ENCODE data around the gene MANSC4.
A peak's percentile ranks its signal among the peaks of the same experiment; 100 is the strongest.

The MANSC4 gene

DNA sequence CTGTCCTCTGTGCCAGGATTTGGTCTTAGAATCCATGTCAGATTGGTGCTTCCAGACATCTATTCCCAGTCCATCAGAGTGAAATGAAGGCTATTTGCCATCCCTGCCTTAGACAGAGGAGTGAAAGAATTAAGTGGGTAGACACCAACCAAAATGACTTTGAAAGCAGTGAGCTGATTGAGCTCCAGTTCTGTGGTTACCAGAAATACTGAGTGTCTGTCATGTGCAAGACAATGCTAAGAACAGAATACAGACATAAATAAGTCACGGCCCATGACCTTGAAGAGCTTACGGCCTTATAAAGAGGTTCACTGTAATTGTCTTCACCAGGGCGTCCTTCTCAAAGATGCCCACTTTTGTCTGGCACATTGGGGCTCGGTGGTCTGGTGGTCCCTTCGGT, 21.6 kb upstream of the MANSC4 start:
- DNase-seq (ENCODE audit: low read depth in 1 of 2, low spot score in 1 of 2) = no peak

DNA sequence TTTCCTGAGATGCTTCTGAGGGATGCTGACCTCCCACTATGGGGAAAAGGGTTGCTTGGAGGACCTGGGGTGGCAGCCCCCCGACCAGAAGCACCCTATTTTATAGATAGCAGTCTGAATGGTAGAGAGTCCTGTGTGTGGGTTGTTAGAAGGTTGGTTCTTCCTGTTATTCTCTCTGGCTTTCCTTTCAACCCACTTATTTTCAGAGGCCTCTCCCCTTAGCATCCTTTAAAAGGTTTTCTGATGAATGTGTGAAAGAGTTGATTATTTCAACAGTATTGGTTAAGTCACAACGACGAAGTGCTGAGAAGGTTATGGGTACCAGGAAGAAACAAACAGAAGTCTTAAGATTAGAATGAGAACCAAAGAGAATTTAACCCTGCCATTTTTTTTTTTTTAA, 20.8 kb upstream of the MANSC4 start:
- DNase-seq (ENCODE audit: low read depth in 1 of 2, low spot score in 1 of 2) = no peak

DNA sequence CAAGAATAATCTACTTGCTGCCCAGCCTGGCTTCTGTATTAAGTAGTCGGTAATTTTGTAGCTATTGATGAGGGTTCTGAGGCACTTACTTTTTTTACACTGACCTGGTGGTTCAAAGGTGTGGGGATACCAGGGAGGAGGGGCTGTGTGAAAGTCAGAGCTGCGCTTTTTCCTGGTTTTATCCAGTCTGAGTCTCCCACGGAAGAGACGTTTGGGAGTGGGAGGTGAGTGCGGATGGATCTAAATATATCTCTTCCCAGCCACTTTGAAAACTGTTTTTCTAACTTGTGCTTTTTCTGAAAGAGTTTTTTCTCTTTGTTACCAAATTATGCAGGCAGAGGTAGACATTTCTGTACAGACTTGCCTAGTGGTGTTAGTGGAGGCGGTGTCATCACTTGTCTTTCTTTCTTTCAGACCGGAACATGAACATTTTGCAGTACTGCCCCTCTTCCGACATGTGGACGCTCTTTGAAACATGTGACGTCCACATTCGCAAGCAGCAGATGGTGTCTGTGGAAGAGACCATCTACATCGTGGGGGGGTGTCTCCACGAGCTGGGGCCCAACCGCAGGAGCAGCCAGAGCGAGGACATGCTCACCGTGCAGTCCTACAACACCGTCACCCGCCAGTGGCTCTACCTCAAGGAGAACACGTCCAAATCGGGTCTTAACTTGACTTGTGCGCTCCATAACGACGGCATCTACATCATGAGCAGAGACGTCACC, 17.4 kb upstream of the MANSC4 start:
- no peak for DNase-seq (ENCODE audit: low read depth in 1 of 2, low spot score in 1 of 2)

DNA sequence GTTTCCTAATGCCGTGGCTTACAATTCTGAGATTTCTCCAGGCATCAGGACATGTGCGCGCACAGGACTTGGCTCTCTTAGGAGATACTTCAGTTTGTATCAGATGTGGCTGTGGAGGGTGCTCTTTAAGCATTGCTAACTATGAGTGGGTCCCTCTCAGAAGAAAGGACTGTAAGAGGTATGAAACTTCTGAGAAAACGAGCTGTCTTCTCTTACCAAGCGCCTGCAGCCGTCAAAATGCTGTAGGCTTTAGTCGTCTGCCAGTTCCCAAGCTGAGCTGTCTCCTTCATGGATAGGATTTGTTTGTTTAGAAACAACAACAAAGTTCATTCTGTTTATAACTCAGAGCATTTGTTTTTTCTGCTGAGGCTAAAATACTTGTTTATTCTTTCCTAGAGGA, 16.1 kb upstream of the MANSC4 start:
- no peak for DNase-seq (ENCODE audit: low read depth in 1 of 2, low spot score in 1 of 2)

DNA sequence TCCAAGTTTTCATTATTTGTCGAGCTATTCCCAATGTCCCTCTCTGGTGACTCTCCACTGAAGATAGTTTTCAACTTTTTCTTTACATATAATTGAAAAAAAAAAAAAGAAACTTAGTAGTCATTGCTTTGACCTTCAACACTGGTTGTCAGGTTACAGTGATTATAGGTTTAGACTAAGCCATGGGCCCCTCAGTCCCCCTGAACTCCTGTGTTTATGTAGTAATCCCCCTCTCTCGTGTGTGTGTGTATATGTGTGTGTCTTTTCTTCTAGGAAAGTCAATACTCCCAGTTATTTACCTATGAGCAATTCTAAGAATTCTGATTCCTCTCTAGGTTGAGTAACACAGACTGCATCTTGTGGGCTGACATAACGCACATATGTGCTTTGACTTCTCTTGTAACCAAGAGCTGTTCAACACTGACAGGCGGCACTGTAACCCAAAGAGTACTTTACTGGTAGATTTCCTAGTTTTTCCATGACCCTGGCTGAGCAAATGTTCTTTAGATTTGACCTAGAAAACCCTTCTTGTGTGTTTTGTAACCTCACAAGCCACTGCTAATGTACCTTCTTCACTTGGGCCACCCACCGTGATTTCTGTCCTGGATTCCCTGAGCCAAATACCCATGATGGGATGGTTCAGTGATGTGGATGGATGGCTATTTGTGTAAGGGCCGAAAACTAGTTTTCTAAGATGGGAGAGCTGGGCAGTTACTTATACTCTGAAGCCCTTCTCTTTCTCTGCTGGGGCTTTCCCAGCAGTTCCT, 15.0 kb upstream of the MANSC4 start:
- no peak for DNase-seq (ENCODE audit: low read depth in 1 of 2, low spot score in 1 of 2)

DNA sequence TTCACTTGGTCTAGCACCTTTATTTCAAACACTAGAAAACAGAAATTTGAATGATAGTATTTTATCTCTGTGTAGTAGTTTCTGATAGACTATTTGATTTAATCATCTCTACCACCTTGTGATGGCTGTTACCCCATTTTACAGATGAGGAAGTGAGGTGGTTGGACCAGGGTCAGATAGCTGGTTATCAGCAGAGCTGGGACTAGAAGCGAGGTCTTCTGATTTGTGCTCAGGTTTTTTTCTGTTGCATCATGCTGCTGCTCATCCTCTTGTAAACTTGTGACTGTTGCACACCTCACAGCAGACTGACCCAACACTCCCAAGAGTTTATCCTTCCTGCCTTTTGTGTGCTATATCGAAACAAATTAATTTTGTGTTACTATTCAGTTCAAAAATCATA, 10.1 kb upstream of the MANSC4 start:
- no peak for DNase-seq (ENCODE audit: low read depth in 1 of 2, low spot score in 1 of 2)

DNA sequence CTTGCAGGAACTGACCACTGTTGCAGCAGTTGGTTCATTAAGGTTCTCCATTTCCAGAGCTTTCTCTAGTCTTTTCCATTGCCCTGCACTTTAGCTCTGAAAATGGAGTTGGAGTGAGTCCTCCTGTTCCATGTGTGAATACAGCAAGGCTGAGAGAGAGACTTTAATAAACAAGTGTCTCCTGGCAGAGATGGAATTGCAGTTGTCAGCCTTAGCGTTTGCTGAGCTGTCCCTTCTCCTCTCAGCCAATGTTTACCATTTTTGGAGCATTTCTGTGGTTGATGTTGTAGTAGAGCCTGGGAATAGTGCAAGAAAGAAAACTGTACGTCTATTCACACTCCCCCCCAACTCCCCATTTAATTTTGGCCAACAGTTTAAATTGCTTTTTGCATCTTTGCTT, 7.5 kb upstream of the MANSC4 start:
- DNase-seq (ENCODE audit: low read depth in 1 of 2, low spot score in 1 of 2) = no peak

DNA sequence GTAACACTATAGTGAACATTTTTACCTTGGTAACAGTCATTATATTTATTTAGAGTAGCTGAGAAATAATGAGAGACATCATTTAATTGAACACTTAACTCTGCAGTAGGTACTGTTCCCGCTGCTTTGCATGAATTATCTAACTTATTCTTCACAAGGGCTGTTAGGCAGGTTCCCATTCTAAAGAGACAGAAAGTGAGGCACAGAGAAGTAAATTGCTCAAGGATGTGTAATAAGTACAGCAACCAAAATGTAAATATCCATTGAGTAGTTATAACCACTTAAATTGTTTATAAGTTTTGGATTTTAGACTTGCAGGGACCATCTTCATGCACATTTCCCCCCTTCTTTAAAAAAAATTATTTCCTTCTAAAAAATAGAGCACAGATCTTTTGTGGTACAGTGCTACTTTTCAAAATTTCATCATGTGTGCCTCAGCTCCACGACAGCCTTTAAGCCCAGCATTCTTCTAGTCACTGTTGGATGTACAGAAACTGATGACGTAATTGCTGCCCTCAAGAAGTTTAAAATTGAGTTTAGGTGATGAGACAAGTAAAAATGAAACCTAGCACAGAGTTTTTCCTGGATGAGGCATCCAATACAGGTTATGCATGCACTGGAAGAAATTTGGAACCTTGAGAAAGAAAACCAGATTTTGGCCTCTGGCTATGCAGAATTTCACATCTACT, 6.0 kb upstream of the MANSC4 start:
- no peak for DNase-seq (ENCODE audit: low read depth in 1 of 2, low spot score in 1 of 2)

DNA sequence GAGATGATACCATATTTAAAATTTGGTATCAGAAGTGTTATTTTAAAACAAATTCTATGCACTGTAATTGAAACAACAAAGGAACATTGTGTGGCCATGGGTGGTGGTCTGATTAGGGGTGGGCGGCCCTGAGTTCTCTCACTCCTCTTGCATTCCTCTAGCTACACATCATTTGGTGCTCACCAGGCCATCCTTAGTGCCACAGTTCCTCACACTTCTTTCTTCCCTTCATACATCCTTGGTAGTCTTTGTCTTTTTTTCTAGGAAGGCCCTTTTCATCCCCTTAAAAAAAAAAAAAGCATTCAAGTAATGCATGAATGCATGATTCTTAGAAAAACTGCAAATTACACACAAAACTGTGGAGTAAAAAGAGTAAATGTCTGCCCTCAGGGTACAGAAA, 2.4 kb upstream of the MANSC4 start:
- DNase-seq (ENCODE audit: low read depth in 1 of 2, low spot score in 1 of 2) = no peak

DNA sequence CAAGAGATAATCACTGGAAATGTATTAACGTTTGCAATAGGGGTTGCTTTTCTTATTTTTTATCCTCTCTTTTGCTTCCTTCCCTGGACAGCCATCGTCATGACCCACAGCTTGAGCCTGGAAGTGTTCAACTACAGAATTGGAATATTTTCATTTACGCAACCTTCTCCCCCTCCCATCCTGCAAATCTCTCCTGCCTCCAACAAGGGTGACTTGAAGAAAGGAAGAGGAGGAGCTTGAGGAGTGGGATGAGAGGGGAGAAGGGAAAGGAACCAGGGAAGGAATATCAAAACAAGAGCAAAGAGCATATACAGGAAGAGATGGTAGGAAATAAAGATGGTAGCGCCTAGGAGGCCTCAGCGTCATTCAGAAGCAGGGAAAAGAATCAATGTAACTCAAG, 1.6 kb upstream of the MANSC4 start:
- no peak for DNase-seq (ENCODE audit: low read depth in 1 of 2, low spot score in 1 of 2)

DNA sequence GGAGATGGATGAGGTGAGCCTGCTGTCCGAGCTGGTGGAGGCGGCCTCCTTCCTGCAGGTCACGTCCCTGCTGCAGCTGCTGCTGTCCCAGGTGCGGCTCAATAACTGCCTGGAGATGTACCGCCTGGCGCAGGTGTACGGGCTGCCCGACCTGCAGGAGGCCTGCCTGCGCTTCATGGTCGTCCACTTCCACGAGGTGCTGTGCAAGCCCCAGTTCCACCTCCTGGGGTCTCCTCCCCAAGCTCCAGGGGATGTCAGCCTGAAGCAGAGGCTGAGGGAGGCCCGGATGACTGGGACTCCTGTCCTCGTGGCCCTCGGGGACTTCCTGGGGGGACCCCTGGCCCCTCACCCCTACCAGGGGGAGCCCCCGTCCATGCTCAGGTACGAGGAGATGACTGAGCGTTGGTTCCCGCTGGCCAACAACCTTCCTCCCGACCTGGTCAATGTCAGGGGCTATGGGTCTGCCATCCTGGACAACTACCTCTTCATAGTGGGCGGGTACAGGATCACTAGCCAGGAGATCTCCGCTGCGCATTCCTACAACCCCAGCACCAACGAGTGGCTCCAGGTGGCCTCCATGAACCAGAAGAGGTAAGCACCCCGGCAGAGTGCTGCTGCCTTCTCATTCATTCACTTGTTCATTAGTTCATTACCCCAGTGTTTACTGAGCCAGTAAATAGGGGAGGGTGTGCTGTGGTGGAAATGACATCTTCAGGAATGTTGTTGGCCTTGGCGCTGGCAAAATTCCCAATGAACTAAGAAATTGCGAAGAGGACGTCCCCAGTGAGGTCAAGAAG, 774 bp upstream of the MANSC4 start:
- peak; percentile 8 to 9 for DNase-seq (ENCODE audit: low read depth in 1 of 2, low spot score in 1 of 2)

DNA sequence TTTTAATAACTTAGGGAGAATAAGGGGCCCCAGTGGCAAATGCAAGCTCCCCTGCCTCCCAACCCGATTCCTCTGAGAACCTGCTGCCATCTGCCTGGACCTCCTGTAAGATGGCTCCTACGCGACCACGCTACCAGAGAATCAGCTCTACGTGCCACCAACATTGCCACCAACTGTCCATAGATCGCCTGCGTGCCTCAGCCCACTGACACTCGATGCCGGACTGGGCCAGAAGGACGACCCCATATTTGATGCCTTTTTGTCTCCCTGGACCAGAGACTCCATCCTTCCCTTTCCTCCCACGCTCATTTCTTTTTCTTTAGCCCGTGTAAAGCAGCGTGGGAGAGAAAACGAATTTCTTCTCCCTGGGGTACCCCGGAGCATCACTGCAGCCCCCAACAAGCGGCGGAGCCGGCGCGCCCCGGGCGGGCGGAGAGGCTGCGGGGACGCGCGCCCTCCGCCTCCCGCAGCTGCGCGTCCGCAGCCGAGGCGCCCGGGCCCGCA, 568 bp downstream of the MANSC4 start:
- peak in 1 of 2 donors; percentile 1 for DNase-seq (ENCODE audit: low read depth in 1 of 2, low spot score in 1 of 2)

DNA sequence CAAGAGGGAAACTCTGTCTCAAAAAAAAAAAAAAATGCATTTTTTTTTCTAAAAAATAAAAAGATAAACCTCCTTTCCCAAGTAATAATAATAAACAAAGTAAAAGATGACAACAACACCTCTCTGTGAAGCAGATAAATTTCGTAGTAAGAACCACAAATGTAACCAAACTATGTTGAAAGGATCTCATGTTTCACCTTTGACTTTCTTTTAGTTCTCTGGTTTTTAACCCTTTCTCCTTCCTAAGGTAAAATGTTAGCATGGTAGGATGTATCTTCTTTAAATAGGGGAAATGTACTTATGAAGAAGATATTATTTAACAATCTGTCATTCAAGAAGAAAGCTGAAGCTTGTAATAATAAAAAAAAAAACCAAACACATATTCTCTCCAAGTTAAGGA, 1.8 kb downstream of the MANSC4 start:
- DNase-seq (ENCODE audit: low read depth in 1 of 2, low spot score in 1 of 2) = no peak

DNA sequence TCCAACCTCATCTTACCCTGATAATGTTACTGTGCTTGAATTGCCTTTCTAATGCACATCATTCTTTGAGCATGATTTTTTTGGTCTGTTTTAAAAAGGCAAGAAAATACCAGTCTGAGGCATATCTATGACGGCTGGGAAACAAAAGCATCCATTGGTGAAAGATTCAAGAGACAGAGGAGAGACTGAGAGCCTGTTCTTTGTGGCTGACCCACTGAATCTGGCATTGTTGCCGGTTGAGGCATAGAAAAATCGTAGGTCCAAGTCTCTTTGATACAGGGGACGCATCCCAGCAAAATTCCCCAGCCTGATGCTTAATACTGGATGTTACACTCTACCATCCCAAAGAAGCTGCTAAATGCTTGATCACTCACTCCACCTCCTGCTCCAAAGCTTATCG, 2.9 kb downstream of the MANSC4 start:
- DNase-seq (ENCODE audit: low read depth in 1 of 2, low spot score in 1 of 2) = no peak

DNA sequence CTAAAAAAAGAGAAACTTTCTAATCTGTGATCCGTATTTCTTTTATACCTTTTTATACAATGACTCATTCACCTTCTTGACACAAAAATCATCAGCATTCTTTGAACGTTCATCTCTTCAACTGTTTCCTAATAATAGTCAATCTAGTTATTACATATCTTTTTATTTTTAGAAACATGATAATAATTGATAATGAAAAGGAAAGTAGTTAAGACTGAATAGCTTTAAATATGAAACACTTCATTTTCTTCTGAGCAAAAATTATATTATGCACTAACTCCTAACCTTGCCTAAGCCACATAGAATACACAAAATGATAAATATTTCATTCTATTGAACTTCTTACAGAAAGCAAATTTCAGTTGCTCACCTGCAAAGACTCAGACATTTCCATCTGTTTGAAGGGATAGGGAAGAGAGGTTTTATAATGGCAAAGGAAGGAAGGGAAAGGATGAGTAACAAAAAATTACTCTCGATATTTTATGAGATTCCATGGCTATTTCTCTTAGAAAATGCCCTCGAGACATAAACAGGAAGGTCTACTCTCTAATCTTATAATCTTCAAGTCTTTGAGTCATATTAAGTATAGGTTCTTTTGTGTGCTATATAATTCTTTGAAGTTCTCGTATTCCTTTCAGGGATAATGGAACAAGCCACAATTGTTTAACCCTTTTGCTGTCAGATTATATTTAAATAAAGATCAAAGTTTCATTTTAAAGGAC, 7.5 kb downstream of the MANSC4 start:
- DNase-seq (ENCODE audit: low read depth in 1 of 2, low spot score in 1 of 2) = no peak

DNA sequence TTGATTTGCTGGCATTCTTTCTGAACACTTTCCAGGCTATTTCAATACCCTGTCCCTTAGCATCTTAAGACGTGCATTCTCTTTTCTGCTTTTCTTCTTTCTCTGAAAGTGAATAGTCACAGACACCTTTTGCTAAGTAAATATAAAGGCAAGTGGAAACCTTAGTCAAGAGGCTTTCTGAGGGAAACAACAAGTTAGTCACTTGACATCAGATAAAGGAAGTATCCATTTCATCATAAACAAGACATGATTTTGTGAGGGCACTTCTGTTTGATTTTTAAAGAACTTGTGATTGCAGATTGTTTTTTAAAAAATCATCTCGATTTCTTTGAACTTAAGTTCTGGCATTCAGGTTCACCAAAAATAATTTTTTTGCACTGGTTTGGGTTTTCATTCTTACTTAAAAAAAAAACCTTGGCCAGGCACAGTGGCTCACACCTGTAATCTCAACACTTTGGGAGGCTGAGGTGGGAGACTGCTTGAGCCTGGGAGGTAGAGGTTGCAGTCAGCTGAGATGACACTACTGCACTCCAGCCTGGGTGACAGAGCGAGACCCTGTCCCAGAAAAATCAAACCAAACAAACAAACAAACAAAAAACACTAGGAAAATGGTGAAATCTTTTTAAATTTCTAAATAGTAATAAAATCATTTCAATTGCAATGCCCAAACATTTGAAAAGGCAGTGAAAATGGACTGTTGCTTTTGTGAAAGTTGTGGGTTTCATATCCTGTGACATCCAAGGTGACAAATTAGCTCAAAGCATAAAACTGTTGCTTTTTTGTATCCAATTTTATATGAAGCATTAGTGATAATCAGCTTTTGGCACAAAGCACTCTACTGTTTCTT, 8.3 kb downstream of the MANSC4 start:
- no peak for DNase-seq (ENCODE audit: low read depth in 1 of 2, low spot score in 1 of 2)

DNA sequence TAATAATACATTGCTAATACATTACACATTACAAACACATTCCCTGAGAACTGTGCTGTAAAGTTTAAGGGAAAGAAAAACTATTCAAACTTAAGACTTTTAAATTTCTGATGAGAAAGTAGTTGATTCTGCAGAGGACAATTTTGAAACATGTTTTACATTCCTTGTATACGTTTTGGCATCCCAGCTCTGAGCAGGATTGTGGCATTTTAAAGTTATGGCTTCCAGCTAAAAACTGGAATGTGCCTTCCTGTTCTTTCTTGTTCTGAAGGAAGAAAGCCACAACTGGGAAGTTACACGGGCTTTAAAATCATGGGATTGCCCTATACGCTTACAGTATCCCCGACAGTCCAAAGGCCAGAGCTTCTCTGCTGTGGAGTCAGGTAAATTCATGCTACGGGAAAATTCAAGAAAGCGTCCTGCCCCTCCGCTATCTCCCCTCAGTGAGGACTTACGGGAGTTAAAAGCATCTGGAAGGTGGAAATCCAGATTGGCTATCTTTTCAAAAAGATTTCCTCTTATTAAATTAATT, 10.8 kb downstream of the MANSC4 start:
- no peak for DNase-seq (ENCODE audit: low read depth in 1 of 2, low spot score in 1 of 2)

DNA sequence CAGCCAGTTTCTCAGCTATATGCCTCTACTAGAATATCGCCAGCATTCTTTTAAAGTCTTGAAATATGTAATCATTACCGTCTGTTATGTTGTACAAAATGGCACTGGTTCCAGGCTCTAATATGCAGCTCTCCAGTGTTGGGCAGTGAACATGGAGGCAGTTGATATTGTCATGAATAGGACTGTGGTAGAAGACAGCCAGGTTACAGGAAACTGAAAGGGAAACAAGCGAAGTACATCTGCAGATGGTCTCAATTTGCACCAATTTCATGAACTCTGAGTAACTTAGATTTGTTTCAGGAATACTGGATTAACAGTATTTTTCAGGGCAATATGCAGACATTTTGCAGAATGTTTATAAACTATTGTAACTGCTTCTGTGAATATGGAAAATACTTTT, 13.4 kb downstream of the MANSC4 start:
- no peak for DNase-seq (ENCODE audit: low read depth in 1 of 2, low spot score in 1 of 2)

DNA sequence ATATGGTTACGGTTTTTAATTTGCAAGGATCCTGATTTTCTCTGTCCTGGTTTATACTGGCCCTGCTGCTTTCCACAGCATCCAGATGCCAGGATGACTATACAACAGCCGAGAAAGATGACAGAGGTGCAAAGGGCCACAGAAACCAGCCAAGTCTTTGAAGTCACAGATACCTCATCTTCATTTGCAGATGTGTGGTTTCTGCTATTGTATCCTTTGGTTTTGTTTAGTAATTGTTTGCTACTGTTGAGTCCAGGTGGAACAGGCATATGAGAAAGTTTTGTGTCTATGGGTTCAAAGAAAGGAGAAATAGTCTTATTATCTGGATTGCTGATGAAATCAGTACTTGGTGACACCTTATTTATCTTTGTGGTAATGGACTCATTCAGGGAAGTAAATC, 17.3 kb downstream of the MANSC4 start:
- DNase-seq (ENCODE audit: low read depth in 1 of 2, low spot score in 1 of 2) = no peak
